A549 (cell line): ENCODE measurements around the gene SFI1. TPM values are rescaled to one million over a fixed set of nuclear protein-coding genes. Genes with fewer than 3 reads are reported as not detected.

Source experiments
- ATAC-seq, 2 experiments: fragments of 200-7000 bp in 1 of 2; fragments of >200 bp in 1 of 2; cut with Nextera tagmentation in 1 of 2; cut with Tn5 transposase in 1 of 2; 3 replicates each; pipeline versions ENCODE4 v1.8.0 to v1.9.1; 2018 to 2020; ENCODE audit warnings: mild to moderate bottlenecking in 1 of 2, moderate library complexity in 1 of 2
- CTCF ChIA-PET: fragments of 300-600 bp; sonication (Branson Sonifier 250); formaldehyde crosslinking; extraction: SDS; loops from one replicate; lab custom pipeline; 2021; ENCODE audit warnings: antibody characterized with exemption, inconsistent platforms; lab: Yijun Ruan, JAX
- POLR2A ChIA-PET: fragments of 350-600 bp; formaldehyde crosslinking; extraction: SDS; loops from one replicate; lab custom pipeline; 2021; ENCODE audit warnings: antibody characterized with exemption, inconsistent platforms; lab: Yijun Ruan, JAX
- DNase-seq, 2 experiments: peaks; one replicate each; pipeline versions ENCODE4 v3.0.0 to v3.0.0-alpha.2; 2011 to 2016; ENCODE audit warnings: low read depth in 1 of 2, low spot score in 1 of 2
- FAIRE-seq: peaks from 2 replicates; lab custom pipeline; 2011; peaks lifted over from hg19 to GRCh38; lab: Jason Lieb, UNC
- H3K27ac ChIP-seq, 2 experiments: fragments of >200 bp; sonication (Bioruptor Twin); formaldehyde crosslinking; 3 replicates each; pipeline ENCODE4 v1.5.1; 2016 to 2017
- H3K4me1 ChIP-seq: fragments of >200 bp; sonication (Bioruptor Twin); formaldehyde crosslinking; 3 replicates; pipeline ENCODE4 v1.6.1; 2016
- H3K4me2 ChIP-seq: fragments of >200 bp; sonication (Bioruptor Twin); formaldehyde crosslinking; 3 replicates; pipeline ENCODE4 v1.6.1; 2016
- H3K4me3 ChIP-seq: fragments of >200 bp; sonication (Bioruptor Twin); formaldehyde crosslinking; 3 replicates; pipeline ENCODE4 v1.5.1; 2016
- H3K9me3 ChIP-seq: fragments of >200 bp; sonication (Bioruptor Twin); formaldehyde crosslinking; 3 replicates; pipeline ENCODE4 v1.6.1; 2016
- CBX2 ChIP-seq: fragments of 200-600 bp; sonication (generic); IDR thresholded peaks from 2 replicates; pipeline ENCODE4 v1.6.1; 2016; ENCODE audit warnings: low read depth, mild to moderate bottlenecking, borderline replicate concordance
- CHD4 ChIP-seq: fragments of 200-600 bp; sonication (generic); IDR thresholded peaks from 2 replicates; pipeline ENCODE4 v1.6.1; 2016; ENCODE audit warnings: antibody characterized with exemption, mild to moderate bottlenecking, borderline replicate concordance
- EHF ChIP-seq: fragments of 250-450 bp; sonication (Bioruptor Pico); IDR thresholded peaks from 2 replicates; pipeline ENCODE4 v1.5.0; 2020; ENCODE audit warnings: mild to moderate bottlenecking
- ESRRA ChIP-seq: fragments of 150-350 bp; IDR thresholded peaks from 2 replicates; pipeline ENCODE4 v1.6.1; 2014; ENCODE audit warnings: mild to moderate bottlenecking, low read length, borderline replicate concordance
- GATA3 ChIP-seq: IDR thresholded peaks from 2 replicates; pipeline ENCODE4 v1.6.1; 2012; ENCODE audit warnings: borderline replicate concordance
- HDAC2 ChIP-seq: fragments of 200-600 bp; sonication (generic); IDR thresholded peaks from 2 replicates; pipeline ENCODE4 v1.6.1; 2016
- HES2 ChIP-seq: fragments of >200 bp; sonication (Bioruptor Twin); formaldehyde crosslinking; IDR thresholded peaks from 2 replicates; pipeline ENCODE4 v1.6.1; 2016
- KDM1A ChIP-seq: fragments of 200-600 bp; sonication (generic); IDR thresholded peaks from 2 replicates; pipeline ENCODE4 v1.6.1; 2016; ENCODE audit warnings: low read depth, mild to moderate bottlenecking
- KDM5A ChIP-seq: fragments of 200-600 bp; sonication (generic); IDR thresholded peaks from 2 replicates; pipeline ENCODE4 v1.6.1; 2016; ENCODE audit warnings: antibody characterized with exemption, mild to moderate bottlenecking
- MAFK ChIP-seq: fragments of 450-650 bp; IDR thresholded peaks from 2 replicates; pipeline ENCODE4 v1.6.1; 2014; ENCODE audit not compliant: partially characterized antibody
- NFE2L2 ChIP-seq: fragments of 150-350 bp; conservative IDR thresholded peaks from 2 replicates; pipeline ENCODE4 v1.6.1; 2014; ENCODE audit warnings: low read length
- POLR2A ChIP-seq: IDR thresholded peaks from 2 replicates; pipeline ENCODE4 v1.6.1; 2012; ENCODE audit warnings: mild to moderate bottlenecking, low read length
- RAD21 ChIP-seq, 2 experiments: fragments of >200 bp in 1 of 2; sonication (Bioruptor Twin) in 1 of 2; formaldehyde crosslinking in 1 of 2; IDR thresholded peaks in 1 of 2; conservative IDR thresholded peaks in 1 of 2; 2 replicates in 1 of 2; 3 replicates in 1 of 2; pipeline ENCODE4 v1.6.1; 2012 to 2018; ENCODE audit warnings: inconsistent platforms in 1 of 2
- REST ChIP-seq: fragments of 200-600 bp; sonication (generic); IDR thresholded peaks from 2 replicates; pipeline ENCODE4 v1.6.1; 2016; ENCODE audit warnings: antibody characterized with exemption, mild to moderate bottlenecking, moderate library complexity
- RFX5 ChIP-seq: fragments of 450-650 bp; IDR thresholded peaks from 2 replicates; pipeline ENCODE4 v1.7.1; 2014; ENCODE audit warnings: antibody characterized with exemption, mild to moderate bottlenecking, moderate library complexity
- SMC3 ChIP-seq: fragments of >200 bp; sonication (Bioruptor Twin); formaldehyde crosslinking; IDR thresholded peaks from 3 replicates; pipeline ENCODE4 v1.6.1; 2018; ENCODE audit warnings: inconsistent platforms
- TP53 ChIP-seq: fragments of 250-450 bp; sonication (Bioruptor Pico); IDR thresholded peaks from 2 replicates; pipeline ENCODE4 v1.5.0; 2021; ENCODE audit warnings: mild to moderate bottlenecking, moderate library complexity
- ZSCAN20 ChIP-seq: fragments of 250-450 bp; sonication (Bioruptor Pico); IDR thresholded peaks from 2 replicates; pipeline ENCODE4 v1.8.0; 2022; ENCODE audit warnings: mild to moderate bottlenecking, moderate library complexity
- WGBS: methylation state at CpG from one replicate; pipeline ENCODE4 v1.1.6; 2017; ENCODE audit errors: missing lambda C conversion rate; 5-methylcytosine and 5-hydroxymethylcytosine counted together
- polyA plus RNA-seq, 4 experiments: library from polyadenylated mRNA; depleted of rRNA in 3 of 4; stranded (reverse); fragments of >200 nt; fragmentation: RNase III in 1 of 4; extraction: RNeasy Plus Mini Kit Qiagen cat#74134 plus additional on column Dnase treatment in 1 of 4; gene quantifications; 2 replicates in 3 of 4; 3 replicates in 1 of 4; pipeline ENCODE4 v1.2.3, GENCODE V29; 2011 to 2017
- TF ChIP-seq, protein P1 (sequence below): IDR thresholded peaks from 2 replicates; pipeline ENCODE4 v1.6.1; 2012

SFI1 gene
- polyA plus RNA-seq, 2 of the 4 experiments (the other 2 are of a cell fraction), result 6.8 to 17.9 TPM

GRCh38 chr22:31561970-31562369, 65.6 kb downstream of the SFI1 start:
- Histone ChIP-seq H3K4me3 (no peak overlapping the region), H3K27ac (no peak overlapping the region), H3K4me1 (no peaks in the 10 kb centered on the region; the same call in 2 of the 3 replicates), H3K9me3 (no peaks in the 10 kb centered on the region), H3K4me2 (no peak overlapping the region)
- DNase-seq (no peak), ATAC-seq (no peak), FAIRE-seq (no peak)
- ChIA-PET CTCF (interaction anchor here (0.7 to 2.4 kb wide), 14 partner anchors 9 to 408 kb away, joined by 3 to 9 read pairs (median 4); no protein-coding TSS in a partner anchor), POLR2A (no interaction called here)
- TF ChIP-seq HDAC2, result no peak
- TF ChIP-seq MAFK, result no peak
- TF ChIP-seq CHD4, result no peak
- TF ChIP-seq CBX2, result no peak
- TF ChIP-seq POLR2A, result no peak
- TF ChIP-seq HES2, result no peak
- no peak for TF ChIP-seq RAD21 (conservative IDR thresholded peaks at IDR 0.05 in 1 of 2, IDR thresholded peaks at IDR 0.05 in 1 of 2)
- no peak for TF ChIP-seq KDM5A
- WGBS, result 96% methylated on average over 2 of the region's 2 CpGs

DNA sequence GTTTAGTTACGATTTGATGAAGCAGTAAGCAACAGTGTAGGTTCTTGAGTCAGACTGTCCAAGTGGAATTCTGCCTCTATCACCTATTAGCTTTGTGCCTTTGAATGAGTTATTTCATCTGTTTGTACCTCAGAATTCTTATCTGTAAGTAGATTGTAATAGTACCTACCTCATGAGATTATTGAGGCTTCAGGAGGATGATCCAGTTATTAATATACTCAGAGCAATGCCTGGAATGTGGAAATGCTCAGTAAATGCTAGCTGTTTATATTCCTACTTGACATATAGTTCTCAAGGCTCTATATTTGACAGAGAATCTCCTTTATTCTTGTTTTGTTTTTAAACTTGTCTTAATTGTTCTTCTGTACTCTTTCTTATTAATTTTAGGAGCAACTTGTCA, 70.1 kb downstream of the SFI1 start:
- Histone ChIP-seq H3K4me1 (no peaks in the 10 kb centered on the region; the same call in 2 of the 3 replicates), H3K4me2 (no peak overlapping the region), H3K9me3 (no peaks in the 10 kb centered on the region), H3K27ac (no peak overlapping the region), H3K4me3 (no peak overlapping the region)
- ChIA-PET CTCF (interaction anchor here (1.0 kb wide), 1 partner anchor 11 kb away, joined by 3 read pairs; no protein-coding TSS in a partner anchor), POLR2A (no interaction called here)
- 84% methylated on average over 1 of the region's 1 CpG for WGBS
- ATAC-seq (no peak), FAIRE-seq (no peak), DNase-seq (no peak)
- TF ChIP-seq ESRRA (no peak), CBX2 (no peak), RAD21 (conservative IDR thresholded peaks at IDR 0.05 in 1 of 2, IDR thresholded peaks at IDR 0.05 in 1 of 2) (no peak), GATA3 (no peak), EHF (no peak)

- H3K9me3 ChIP-seq, result no peaks in the 10 kb centered on the region
- DNase-seq, result no peak
- POLR2A ChIA-PET, result no interaction called here
- WGBS, result 94% methylated on average over 1 of the region's 1 CpG
- FAIRE-seq, result no peak
- no peak for ATAC-seq
- TF ChIP-seq NFE2L2 (no peak), RAD21 (conservative IDR thresholded peaks at IDR 0.05 in 1 of 2, IDR thresholded peaks at IDR 0.05 in 1 of 2) (no peak), SMC3 (no peak), REST (no peak), MAFK (no peak), CHD4 (no peak), ZSCAN20 (CRISPR knock-in tag) (no peak), KDM1A (no peak), HDAC2 (no peak), RFX5 (no peak), TP53 (CRISPR knock-in tag) (no peak), KDM5A (no peak)
- TF ChIP-seq, protein P1, sequence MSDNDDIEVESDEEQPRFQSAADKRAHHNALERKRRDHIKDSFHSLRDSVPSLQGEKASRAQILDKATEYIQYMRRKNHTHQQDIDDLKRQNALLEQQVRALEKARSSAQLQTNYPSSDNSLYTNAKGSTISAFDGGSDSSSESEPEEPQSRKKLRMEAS, result no peak
- H3K27ac ChIP-seq, result no peak overlapping the region
- CTCF ChIA-PET, result no interaction called here
- no peaks in the 10 kb centered on the region for H3K4me1 ChIP-seq
- H3K4me2 ChIP-seq, result no peak overlapping the region
- H3K4me3 ChIP-seq, result no peak overlapping the region
Observed at GRCh38 chr22:31567196-31567595, 70.9 kb downstream of the SFI1 start.
